Activated naive CD4-positive, alpha-beta T cell treated with anti-CD3 and anti-CD28 coated beads for 36 hours (primary cell): ENCODE results near the gene LTBP4. TPM values are rescaled to one million over a fixed set of nuclear protein-coding genes. Genes with fewer than 3 reads are reported as not detected.

ENCODE experiments used
- CTCF ChIA-PET: fragments of 350-600 bp; sonication (Branson Sonifier 250); formaldehyde crosslinking; loops from one replicate; lab custom pipeline; 2021; ENCODE audit warnings: antibody characterized with exemption; lab: Charles Lee
- DNase-seq: peaks from one replicate; pipeline ENCODE4 v3.0.0-alpha.2; 2020
- H3K27ac Mint-ChIP-seq: one replicate; pipeline ENCODE4 v1.8.0; 2021; ENCODE audit warnings: mild to moderate bottlenecking, mixed read lengths
- H3K27me3 Mint-ChIP-seq: one replicate; pipeline ENCODE4 v1.8.0; 2021; ENCODE audit warnings: low read depth, mixed read lengths
- H3K36me3 Mint-ChIP-seq: one replicate; pipeline ENCODE4 v1.8.0; 2021; ENCODE audit warnings: low read depth, mixed read lengths
- H3K4me1 Mint-ChIP-seq: one replicate; pipeline ENCODE4 v1.8.0; 2021; ENCODE audit warnings: low read depth, mixed read lengths
- H3K4me3 Mint-ChIP-seq: one replicate; pipeline ENCODE4 v1.8.0; 2021; ENCODE audit warnings: mild to moderate bottlenecking, moderate library complexity, mixed read lengths
- H3K9me3 Mint-ChIP-seq: one replicate; pipeline ENCODE4 v1.8.0; 2021; ENCODE audit warnings: mixed read lengths
- intact Hi-C: fragments of 100-400 bp; cut with micrococcal nuclease; formaldehyde crosslinking; loops from one replicate; pipeline ENCODE4 v1.15.1; 2023
- total RNA-seq, 2 experiments: library from RNA; stranded (reverse); gene quantifications; one replicate each; pipeline ENCODE4 v1.2.3, GENCODE V29; 2021

The LTBP4 gene
- total RNA-seq, 2 experiments from 2014 or later = 147 to 153 TPM

- Mint-ChIP-seq H3K27ac (no peak overlapping the region), H3K4me1 (peaks cover 54% of the 10 kb centered on the region), H3K27me3 (peaks cover 41% of the 10 kb centered on the region), H3K9me3 (no peaks in the 10 kb centered on the region), H3K4me3 (peak overlapping the region; percentile 17), H3K36me3 (no peaks in the 10 kb centered on the region)
- intact Hi-C loops = loop anchor here (2.0 to 5.0 kb wide), 2 partner anchors 59 to 458 kb away; no protein-coding TSS in a partner anchor
- DNase-seq = no peak
- CTCF ChIA-PET = interaction anchor here (0.6 to 3.5 kb wide), 9 partner anchors 9 to 157 kb away, joined by 3 to 23 read pairs (median 4); no protein-coding TSS in a partner anchor
Observed at GRCh38 chr19:40599902-40600569, 1.1 kb upstream of the LTBP4 start.

GRCh38 chr19:40600570-40601133 lies 517 bp upstream of the LTBP4 start:
- intact Hi-C loops = no loop called here
- CTCF ChIA-PET = interaction anchor here (1.0 to 3.5 kb wide), 5 partner anchors 10 to 158 kb away, joined by 3 to 23 read pairs (median 5); no protein-coding TSS in a partner anchor
- Mint-ChIP-seq H3K27ac (no peak overlapping the region), H3K4me3 (peak overlapping the region; percentile 42), H3K9me3 (no peaks in the 10 kb centered on the region), H3K27me3 (peaks cover 41% of the 10 kb centered on the region), H3K36me3 (no peaks in the 10 kb centered on the region), H3K4me1 (peaks cover 58% of the 10 kb centered on the region)
- no peak for DNase-seq

GRCh38 chr19:40603071-40603388 lies 1.9 kb downstream of the LTBP4 start:
- H3K27ac Mint-ChIP-seq = no peak overlapping the region
- peaks cover 70% of the 10 kb centered on the region for H3K4me1 Mint-ChIP-seq
- H3K9me3 Mint-ChIP-seq = no peaks in the 10 kb centered on the region
- H3K27me3 Mint-ChIP-seq = peaks cover 31% of the 10 kb centered on the region
- intact Hi-C loops = loop anchor here (1.0 kb wide), 1 partner anchor 138 kb away; the partner anchor contains the start of gene BLVRB
- no peaks in the 10 kb centered on the region for H3K36me3 Mint-ChIP-seq
- no peak for DNase-seq
- H3K4me3 Mint-ChIP-seq = no peak overlapping the region
- CTCF ChIA-PET = interaction anchor here (0.8 to 5.1 kb wide), 9 partner anchors 10 to 298 kb away, joined by 3 to 68 read pairs (median 4); no protein-coding TSS in a partner anchor

- H3K27ac Mint-ChIP-seq = no peak overlapping the region
- no peaks in the 10 kb centered on the region for H3K36me3 Mint-ChIP-seq
- intact Hi-C loops = loop anchor here (1.0 to 2.0 kb wide), 3 partner anchors 27 to 319 kb away; partner anchors contain the start of genes AKT2, BLVRB and SHKBP1
- H3K27me3 Mint-ChIP-seq = peaks cover 28% of the 10 kb centered on the region
- peak overlapping the region; percentile 79 for H3K4me3 Mint-ChIP-seq
- H3K4me1 Mint-ChIP-seq = peaks cover 66% of the 10 kb centered on the region
- no peaks in the 10 kb centered on the region for H3K9me3 Mint-ChIP-seq
- CTCF ChIA-PET = interaction anchor here (0.8 to 5.1 kb wide), 9 partner anchors 9 to 299 kb away, joined by 3 to 68 read pairs (median 4); no protein-coding TSS in a partner anchor
- peak; percentile 98 for DNase-seq
Observed at GRCh38 chr19:40603389-40604170, 2.4 kb downstream of the LTBP4 start.

- intact Hi-C loops = loop anchor here (2.0 kb wide), 2 partner anchors 27 to 319 kb away; partner anchors contain the start of genes AKT2 and SHKBP1
- H3K4me1 Mint-ChIP-seq = peaks cover 65% of the 10 kb centered on the region
Observed at GRCh38 chr19:40604171-40604646, 3.0 kb downstream of the LTBP4 start.

GRCh38 chr19:40604647-40605215 lies 3.6 kb downstream of the LTBP4 start:
- CTCF ChIA-PET = interaction anchor here (0.6 to 5.1 kb wide), 5 partner anchors 11 to 458 kb away, joined by 3 to 68 read pairs (median 4); no protein-coding TSS in a partner anchor
- peak overlapping the region; percentile 79 for H3K4me3 Mint-ChIP-seq
- H3K36me3 Mint-ChIP-seq = no peaks in the 10 kb centered on the region
- peak overlapping the region; percentile 78 for H3K27ac Mint-ChIP-seq
- no peak for DNase-seq
- intact Hi-C loops = loop anchor here (1.0 to 2.0 kb wide), 5 partner anchors 11 to 320 kb away; partner anchors contain the start of genes AKT2, SERTAD3 and SHKBP1
- no peaks in the 10 kb centered on the region for H3K9me3 Mint-ChIP-seq
- H3K4me1 Mint-ChIP-seq = peaks cover 63% of the 10 kb centered on the region
- peaks cover 18% of the 10 kb centered on the region for H3K27me3 Mint-ChIP-seq

More at GRCh38 chr19:40604171-40604646, 3.0 kb downstream of the LTBP4 start:
- peak overlapping the region; percentile 79 for H3K4me3 Mint-ChIP-seq
- CTCF ChIA-PET = interaction anchor here (1.5 to 5.1 kb wide), 5 partner anchors 9 to 299 kb away, joined by 3 to 68 read pairs (median 4); no protein-coding TSS in a partner anchor
- no peak for DNase-seq
- no peak overlapping the region for H3K27ac Mint-ChIP-seq
- no peaks in the 10 kb centered on the region for H3K36me3 Mint-ChIP-seq
- H3K9me3 Mint-ChIP-seq = no peaks in the 10 kb centered on the region
- peaks cover 22% of the 10 kb centered on the region for H3K27me3 Mint-ChIP-seq

GRCh38 chr19:40605216-40605971 lies 4.2 kb downstream of the LTBP4 start:
- no peaks in the 10 kb centered on the region for H3K36me3 Mint-ChIP-seq
- CTCF ChIA-PET = interaction anchor here (0.6 to 5.1 kb wide), 5 partner anchors 10 to 458 kb away, joined by 3 to 68 read pairs (median 3); no protein-coding TSS in a partner anchor
- peak overlapping the region; percentile 79 for H3K4me3 Mint-ChIP-seq
- peak overlapping the region; percentile 78 for H3K27ac Mint-ChIP-seq
- H3K4me1 Mint-ChIP-seq = peaks cover 64% of the 10 kb centered on the region
- intact Hi-C loops = loop anchor here (1.0 to 2.0 kb wide), 5 partner anchors 10 to 321 kb away; partner anchors contain the start of genes AKT2, SERTAD3 and SHKBP1
- H3K9me3 Mint-ChIP-seq = no peaks in the 10 kb centered on the region
- peaks cover 15% of the 10 kb centered on the region for H3K27me3 Mint-ChIP-seq
- peak; percentile 82 for DNase-seq

GRCh38 chr19:40607311-40608239 lies 6.4 kb downstream of the LTBP4 start:
- CTCF ChIA-PET = interaction anchor here (0.6 to 2.3 kb wide), 4 partner anchors 26 to 254 kb away, joined by 3 to 9 read pairs (median 3); no protein-coding TSS in a partner anchor
- peaks cover 4% of the 10 kb centered on the region for H3K27me3 Mint-ChIP-seq
- no peaks in the 10 kb centered on the region for H3K9me3 Mint-ChIP-seq
- DNase-seq = no peak
- H3K4me1 Mint-ChIP-seq = peaks cover 73% of the 10 kb centered on the region
- peak overlapping the region; percentile 61 for H3K27ac Mint-ChIP-seq
- intact Hi-C loops = no loop called here
- peak overlapping the region; percentile 52 for H3K4me3 Mint-ChIP-seq
- no peaks in the 10 kb centered on the region for H3K36me3 Mint-ChIP-seq

GRCh38 chr19:40608240-40608621 lies 7.1 kb downstream of the LTBP4 start:
- CTCF ChIA-PET = interaction anchor here (0.6 to 2.3 kb wide), 4 partner anchors 25 to 254 kb away, joined by 3 to 9 read pairs (median 3); no protein-coding TSS in a partner anchor
- intact Hi-C loops = no loop called here
- H3K9me3 Mint-ChIP-seq = no peaks in the 10 kb centered on the region
- peaks cover 73% of the 10 kb centered on the region for H3K4me1 Mint-ChIP-seq
- H3K36me3 Mint-ChIP-seq = no peaks in the 10 kb centered on the region
- no peak for DNase-seq
- no peak overlapping the region for H3K27ac Mint-ChIP-seq
- no peaks in the 10 kb centered on the region for H3K27me3 Mint-ChIP-seq
- peak overlapping the region; percentile 89 for H3K4me3 Mint-ChIP-seq

- Mint-ChIP-seq H3K27me3 (no peaks in the 10 kb centered on the region), H3K4me3 (peak overlapping the region; percentile 89), H3K36me3 (peaks cover under 1% of the 10 kb centered on the region), H3K4me1 (peaks cover 72% of the 10 kb centered on the region), H3K27ac (peak overlapping the region; percentile 91), H3K9me3 (no peaks in the 10 kb centered on the region)
- CTCF ChIA-PET = interaction anchor here (2.3 kb wide), 1 partner anchor 26 kb away, joined by 9 read pairs; no protein-coding TSS in a partner anchor
- no peak for DNase-seq
- intact Hi-C loops = no loop called here
Observed at GRCh38 chr19:40608957-40609356, 7.8 kb downstream of the LTBP4 start.
